BLaER1 (cell line): ENCODE results near the gene CXCR5.
A peak's percentile ranks its signal among the peaks of the same experiment; 100 is the strongest.

Source experiments
- H3K27ac ChIP-seq: shearing (Covaris generic); formaldehyde crosslinking; 2 replicates; pipeline ENCODE4 v1.8.1; 2022
- H3K27me3 ChIP-seq: shearing (Covaris generic); formaldehyde crosslinking; 2 replicates; pipeline ENCODE4 v1.8.1; 2022
- H3K36me3 ChIP-seq: shearing (Covaris generic); formaldehyde crosslinking; 2 replicates; pipeline ENCODE4 v1.8.1; 2022
- H3K4me1 ChIP-seq: shearing (Covaris generic); formaldehyde crosslinking; 2 replicates; pipeline ENCODE4 v1.8.1; 2022
- H3K4me2 ChIP-seq: shearing (Covaris generic); formaldehyde crosslinking; 2 replicates; pipeline ENCODE4 v1.8.1; 2022
- H3K4me3 ChIP-seq: shearing (Covaris generic); formaldehyde crosslinking; 2 replicates; pipeline ENCODE4 v1.8.1; 2022
- H3K9ac ChIP-seq: shearing (Covaris generic); formaldehyde crosslinking; 2 replicates; pipeline ENCODE4 v1.8.1; 2022
- H3K9me3 ChIP-seq: shearing (Covaris generic); formaldehyde crosslinking; 2 replicates; pipeline ENCODE4 v1.8.1; 2022
- H4K20me1 ChIP-seq: shearing (Covaris generic); formaldehyde crosslinking; 2 replicates; pipeline ENCODE4 v1.8.1; 2022
- Cebpa-rat ChIP-seq: shearing (Covaris generic); IDR thresholded peaks from 2 replicates; pipeline ENCODE4 v1.8.1; 2022

CXCR5 gene

DNA sequence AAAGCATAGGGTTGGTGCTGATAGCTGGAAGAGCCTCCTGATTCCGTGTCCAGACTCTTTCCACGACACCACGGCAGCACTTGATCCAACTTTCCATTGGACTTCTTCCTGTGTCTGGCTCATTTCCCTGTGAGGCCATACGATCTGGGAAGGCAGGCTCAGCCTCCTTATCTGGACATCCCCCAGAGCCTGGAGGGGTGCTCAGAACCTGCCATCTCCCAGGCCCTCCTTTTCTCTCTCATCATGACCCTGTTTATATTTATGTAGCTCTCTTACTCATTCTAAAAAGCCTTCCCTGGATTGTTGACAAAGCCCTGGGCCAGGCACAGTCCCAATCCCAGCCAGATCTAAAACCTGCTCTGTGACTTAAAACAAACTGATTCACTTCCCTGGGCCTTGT lies 49.8 kb downstream of the CXCR5 start:
- H3K9me3 ChIP-seq: no peaks in the 10 kb centered on the region
- H3K27me3 ChIP-seq: no peaks in the 10 kb centered on the region
- no peaks in the 10 kb centered on the region for H4K20me1 ChIP-seq
- H3K27ac ChIP-seq: no peak overlapping the region
- H3K4me1 ChIP-seq: peaks cover 54% of the 10 kb centered on the region
- H3K9ac ChIP-seq: no peak overlapping the region
- no peak overlapping the region for H3K4me2 ChIP-seq
- no peak overlapping the region for H3K4me3 ChIP-seq
- H3K36me3 ChIP-seq: no peaks in the 10 kb centered on the region
- no peak for TF ChIP-seq Cebpa-rat

DNA sequence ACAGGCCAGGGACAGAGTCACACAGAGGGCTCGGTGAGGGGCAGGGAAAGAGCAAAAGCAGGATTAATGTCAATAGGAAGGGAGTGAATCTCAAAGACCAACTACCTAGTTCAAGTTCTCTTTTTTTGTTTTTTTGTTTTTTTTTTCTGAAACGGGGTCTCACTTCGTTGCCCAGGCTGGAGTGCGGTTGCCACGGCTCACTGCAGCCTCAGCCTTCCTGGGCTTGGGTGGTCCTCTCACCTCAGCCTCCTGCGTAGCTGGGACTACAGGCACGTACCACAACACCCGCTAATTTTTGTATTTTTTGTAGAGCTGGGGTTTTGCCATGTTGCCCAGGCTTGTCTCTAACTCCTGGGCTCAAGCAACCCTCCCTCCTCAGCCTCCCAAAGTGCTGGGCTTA lies 51.7 kb downstream of the CXCR5 start:
- Histone ChIP-seq H3K27me3 (no peaks in the 10 kb centered on the region), H3K9ac (no peak overlapping the region), H3K4me3 (no peak overlapping the region), H3K9me3 (no peaks in the 10 kb centered on the region), H3K27ac (no peak overlapping the region), H4K20me1 (no peaks in the 10 kb centered on the region), H3K4me1 (peaks cover 65% of the 10 kb centered on the region), H3K36me3 (no peaks in the 10 kb centered on the region), H3K4me2 (peak overlapping the region; percentile 53)
- no peak for TF ChIP-seq Cebpa-rat

DNA sequence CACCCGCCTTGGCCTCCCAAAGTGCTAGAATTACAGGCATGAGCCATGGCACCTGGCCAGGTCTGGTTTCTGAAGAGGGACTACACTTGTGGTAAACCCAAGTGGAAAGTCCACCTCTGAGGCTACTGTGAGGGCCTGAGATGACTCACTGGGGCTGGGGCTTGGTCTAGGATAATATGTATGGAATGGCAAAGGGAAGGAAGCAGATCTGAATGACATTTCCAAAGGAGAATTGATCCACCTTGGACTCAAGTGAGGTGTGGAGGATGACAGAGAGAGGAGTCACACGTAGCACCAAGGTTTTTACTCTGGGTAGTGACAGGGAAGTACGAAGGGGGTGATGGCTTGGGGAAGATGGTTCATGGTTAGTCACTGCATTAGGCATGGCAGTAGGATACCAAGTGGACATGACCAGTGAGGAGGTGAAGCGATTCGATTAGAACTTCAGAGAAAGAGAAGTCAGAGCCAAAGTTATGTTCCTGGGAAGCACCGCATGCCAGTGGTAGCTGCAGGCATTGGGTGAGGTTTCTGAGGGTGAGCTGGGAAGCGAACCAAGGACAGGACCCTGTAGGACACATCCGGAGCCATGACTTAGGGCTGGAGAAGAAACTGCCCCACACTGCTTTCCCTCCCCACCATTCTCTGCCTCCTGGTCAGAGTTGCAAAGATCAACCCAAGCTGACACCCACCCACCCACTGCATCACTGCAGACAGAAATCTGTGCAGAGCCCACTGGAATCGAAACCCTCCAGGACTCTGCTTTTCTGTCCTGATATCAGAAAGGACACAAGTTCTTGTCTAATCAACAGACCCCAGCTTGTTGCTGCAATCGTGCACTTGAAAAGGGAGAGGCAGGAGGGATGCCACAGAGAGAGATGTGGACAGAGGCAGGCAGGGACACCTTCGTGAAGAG lies 55.1 kb downstream of the CXCR5 start:
- Histone ChIP-seq H3K36me3 (no peaks in the 10 kb centered on the region), H3K4me3 (no peak overlapping the region), H3K9ac (no peak overlapping the region), H3K9me3 (no peaks in the 10 kb centered on the region), H3K27me3 (no peaks in the 10 kb centered on the region), H3K4me1 (peaks cover 46% of the 10 kb centered on the region), H3K4me2 (peak overlapping the region; percentile 75), H3K27ac (no peak overlapping the region), H4K20me1 (no peaks in the 10 kb centered on the region)
- no peak for TF ChIP-seq Cebpa-rat

DNA sequence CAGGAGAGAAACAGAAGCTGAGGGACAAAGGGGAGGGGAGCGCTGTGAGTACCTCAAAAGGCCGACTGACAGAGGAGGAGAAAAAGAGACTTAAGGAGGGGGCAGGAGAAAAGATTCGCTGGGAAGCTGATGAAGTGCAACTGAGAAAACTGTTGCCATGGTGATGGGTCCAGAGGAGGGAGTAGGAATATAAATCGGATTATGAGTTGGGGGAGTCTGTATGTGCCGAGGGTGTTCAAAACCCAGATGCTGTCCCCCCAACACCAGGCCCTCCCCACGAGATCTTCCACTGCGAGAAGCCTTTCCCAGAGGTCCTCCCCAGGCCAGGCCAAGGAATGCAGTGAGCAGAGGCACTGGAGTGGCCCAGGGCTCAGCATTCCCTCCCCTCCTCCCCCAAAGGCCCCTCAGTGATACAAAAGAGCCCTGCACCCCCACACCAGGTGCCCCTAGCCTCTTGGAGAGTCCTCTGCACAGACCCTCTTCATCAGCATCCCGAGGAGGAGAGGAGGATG lies 55.8 kb downstream of the CXCR5 start:
- no peaks in the 10 kb centered on the region for H4K20me1 ChIP-seq
- peaks cover 45% of the 10 kb centered on the region for H3K4me1 ChIP-seq
- peak overlapping the region; percentile 72 for H3K27ac ChIP-seq
- peak overlapping the region; percentile 32; the same call in 1 of the 2 replicates for H3K9ac ChIP-seq
- H3K4me2 ChIP-seq: peak overlapping the region; percentile 75
- no peaks in the 10 kb centered on the region for H3K9me3 ChIP-seq
- H3K4me3 ChIP-seq: no peak overlapping the region
- no peak for TF ChIP-seq Cebpa-rat
- H3K27me3 ChIP-seq: no peaks in the 10 kb centered on the region
- H3K36me3 ChIP-seq: no peaks in the 10 kb centered on the region

DNA sequence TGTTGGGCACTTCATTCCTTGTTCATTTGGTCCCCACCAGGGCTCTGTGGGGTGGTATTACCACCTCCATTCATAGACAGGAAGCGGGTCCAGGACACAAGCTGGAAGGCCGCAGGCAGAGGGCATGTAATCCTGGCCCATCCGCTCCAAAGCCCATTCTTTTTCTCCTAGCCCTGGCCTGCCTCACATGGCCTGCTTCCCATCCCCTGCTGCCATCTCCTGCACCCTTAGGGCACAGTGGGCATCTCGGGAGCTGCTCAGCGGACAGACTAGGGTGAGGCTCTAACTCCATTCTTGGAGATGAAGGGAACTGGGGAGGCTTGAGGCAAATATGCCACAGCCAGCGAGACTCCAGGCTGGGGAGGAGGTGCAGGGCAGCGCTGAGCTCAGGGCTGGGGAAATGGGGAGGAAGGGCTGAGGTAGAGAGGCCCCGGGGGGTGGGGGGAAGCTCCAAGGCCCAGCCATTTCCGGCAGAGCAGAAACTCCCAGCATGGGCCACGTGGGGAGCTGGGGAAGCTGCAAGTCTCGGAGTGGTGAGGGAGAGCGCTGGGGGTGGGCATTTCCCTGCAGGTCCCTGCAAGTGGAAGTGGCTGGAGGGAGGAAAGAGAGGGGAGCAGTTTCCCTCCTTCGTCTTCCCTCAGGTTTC lies 56.4 kb downstream of the CXCR5 start:
- peaks cover 45% of the 10 kb centered on the region for H3K4me1 ChIP-seq
- no peaks in the 10 kb centered on the region for H3K9me3 ChIP-seq
- no peaks in the 10 kb centered on the region for H3K27me3 ChIP-seq
- no peaks in the 10 kb centered on the region for H3K36me3 ChIP-seq
- peak overlapping the region; percentile 72 for H3K27ac ChIP-seq
- no peak overlapping the region for H3K4me3 ChIP-seq
- TF ChIP-seq Cebpa-rat: no peak
- H3K4me2 ChIP-seq: peak overlapping the region; percentile 75
- peak overlapping the region; percentile 32; the same call in 1 of the 2 replicates for H3K9ac ChIP-seq
- H4K20me1 ChIP-seq: no peaks in the 10 kb centered on the region

DNA sequence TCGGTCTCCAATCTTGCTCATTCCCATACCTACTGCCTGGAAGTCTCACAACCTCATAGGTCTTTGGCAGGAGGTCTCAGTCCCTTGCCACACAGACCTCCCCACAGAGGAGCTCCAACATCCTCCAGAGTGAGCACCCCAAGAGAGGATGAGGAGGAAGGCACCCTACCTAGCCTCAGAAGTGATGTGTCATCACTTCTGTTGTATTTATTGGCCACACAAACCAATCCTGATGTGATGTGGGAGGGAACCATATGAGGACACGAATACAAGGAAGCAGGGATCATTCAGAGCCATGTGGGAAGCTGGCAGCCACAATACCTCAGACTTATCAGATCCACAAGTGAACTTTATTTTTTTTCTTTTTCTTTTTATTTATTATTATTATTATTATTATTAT lies 63.4 kb downstream of the CXCR5 start:
- H3K9ac ChIP-seq: no peak overlapping the region
- no peaks in the 10 kb centered on the region for H3K27me3 ChIP-seq
- no peaks in the 10 kb centered on the region for H3K9me3 ChIP-seq
- no peaks in the 10 kb centered on the region for H4K20me1 ChIP-seq
- H3K4me2 ChIP-seq: no peak overlapping the region
- no peak for TF ChIP-seq Cebpa-rat
- H3K27ac ChIP-seq: no peak overlapping the region
- no peaks in the 10 kb centered on the region for H3K36me3 ChIP-seq
- peaks cover 18% of the 10 kb centered on the region for H3K4me1 ChIP-seq
- H3K4me3 ChIP-seq: no peak overlapping the region
